GM23248 (cell line): ENCODE results near the gene GABRG3.

Source experiments
- EZH2 ChIP-seq: fragments of 200-600 bp; sonication (generic); IDR thresholded peaks from 2 replicates; pipeline ENCODE4 v1.6.1; 2018; ENCODE audit warnings: antibody characterized with exemption, mild to moderate bottlenecking; ENCODE audit not compliant: insufficient read depth, poor library complexity, severe bottlenecking
- EZH2phosphoT487 ChIP-seq: fragments of 200-600 bp; sonication (generic); IDR thresholded peaks from 2 replicates; pipeline ENCODE4 v1.6.1; 2018; ENCODE audit warnings: antibody characterized with exemption, moderate library complexity, mild to moderate bottlenecking, low read depth; ENCODE audit not compliant: insufficient read depth

GRCh38 chr15:27461181-27461580, 490.2 kb downstream of the GABRG3 start:
- no peak for TF ChIP-seq EZH2
- no peak for TF ChIP-seq EZH2phosphoT487
